Activated CD8-positive, alpha-beta T cell treated with anti-CD3 and anti-CD28 coated beads for 36 hours (primary cell): ENCODE data around the gene CHML. TPM values are rescaled to one million over a fixed set of nuclear protein-coding genes. Genes with fewer than 3 reads are reported as not detected.

Experiments
- ATAC-seq: fragments of 200-7000 bp; cut with Tn5 transposase; one replicate; pipeline ENCODE4 v1.10.0; 2021; ENCODE audit warnings: mild to moderate bottlenecking, moderate library complexity
- CTCF ChIA-PET: fragments of 350-600 bp; sonication (Branson Sonifier 250); formaldehyde crosslinking; loops from one replicate; lab custom pipeline; 2021; ENCODE audit warnings: antibody characterized with exemption; lab: Charles Lee
- POLR2A ChIA-PET: fragments of 350-600 bp; sonication (Branson Sonifier 250); formaldehyde crosslinking; loops from one replicate; lab custom pipeline; 2021; ENCODE audit warnings: antibody characterized with exemption; lab: Charles Lee
- DNase-seq: peaks from one replicate; pipeline ENCODE4 v3.0.0-alpha.2; 2020
- H3K27ac Mint-ChIP-seq: one replicate; pipeline ENCODE4 v1.8.0; 2021; ENCODE audit warnings: mild to moderate bottlenecking, mixed read lengths
- H3K27me3 Mint-ChIP-seq: one replicate; pipeline ENCODE4 v1.8.0; 2021; ENCODE audit warnings: mixed read lengths
- H3K36me3 Mint-ChIP-seq: one replicate; pipeline ENCODE4 v1.8.0; 2021; ENCODE audit warnings: low read depth, mixed read lengths
- H3K4me1 Mint-ChIP-seq: one replicate; pipeline ENCODE4 v1.8.0; 2021; ENCODE audit warnings: low read depth, mixed read lengths
- H3K4me3 Mint-ChIP-seq: one replicate; pipeline ENCODE4 v1.8.0; 2021; ENCODE audit warnings: mild to moderate bottlenecking, moderate library complexity, mixed read lengths
- H3K9me3 Mint-ChIP-seq: one replicate; pipeline ENCODE4 v1.8.0; 2021; ENCODE audit warnings: mixed read lengths
- intact Hi-C: fragments of 100-400 bp; cut with micrococcal nuclease; formaldehyde crosslinking; loops from one replicate; pipeline ENCODE4 v1.10.0; 2022
- total RNA-seq, 2 experiments: library from RNA; stranded (reverse); gene quantifications; one replicate each; pipeline ENCODE4 v1.2.3, GENCODE V29; 2021
- TF ChIP-seq, protein P1 (sequence below): fragments of 200-600 bp; IDR thresholded peaks from one replicate; pipeline ENCODE4 v1.8.0; 2022; ENCODE audit warnings: antibody characterized with exemption, mild to moderate bottlenecking

The CHML gene
- total RNA-seq, 2 experiments from 2014 or later: 20.3 to 24.7 TPM

DNA sequence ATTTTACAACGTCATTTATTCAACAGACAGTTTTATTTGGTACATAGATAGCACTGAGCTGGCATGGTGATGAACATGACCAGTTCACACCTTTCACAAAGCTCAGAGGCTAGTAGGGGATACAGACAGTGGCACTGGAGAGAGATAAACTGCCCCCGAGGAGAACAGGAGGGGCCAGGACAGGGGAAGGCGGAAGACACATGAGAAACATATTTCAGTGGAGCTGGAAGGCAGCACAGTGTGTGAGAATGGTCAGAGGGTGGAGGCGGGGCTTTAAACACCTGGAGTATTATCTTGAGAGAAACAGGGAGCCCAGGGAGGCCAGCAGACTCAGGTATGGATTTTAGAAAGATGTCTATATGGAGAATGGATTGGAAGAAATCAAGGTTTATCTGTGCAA lies 49.5 kb downstream of the CHML start:
- Mint-ChIP-seq H3K27me3 (no peaks in the 10 kb centered on the region), H3K36me3 (peaks cover 8% of the 10 kb centered on the region), H3K9me3 (no peaks in the 10 kb centered on the region), H3K4me3 (no peak overlapping the region), H3K27ac (no peak overlapping the region), H3K4me1 (peaks cover 18% of the 10 kb centered on the region)
- ATAC-seq (no peak), DNase-seq (no peak)
- POLR2A ChIA-PET: interaction anchor here (1.2 to 1.5 kb wide), 2 partner anchors 50 to 55 kb away, joined by 3 read pairs; partner anchors contain the start of genes CHML and OPN3
- CTCF ChIA-PET: interaction anchor here (0.7 kb wide), 1 partner anchor 9 kb away, joined by 3 read pairs; no protein-coding TSS in a partner anchor
- TF ChIP-seq, protein P1, sequence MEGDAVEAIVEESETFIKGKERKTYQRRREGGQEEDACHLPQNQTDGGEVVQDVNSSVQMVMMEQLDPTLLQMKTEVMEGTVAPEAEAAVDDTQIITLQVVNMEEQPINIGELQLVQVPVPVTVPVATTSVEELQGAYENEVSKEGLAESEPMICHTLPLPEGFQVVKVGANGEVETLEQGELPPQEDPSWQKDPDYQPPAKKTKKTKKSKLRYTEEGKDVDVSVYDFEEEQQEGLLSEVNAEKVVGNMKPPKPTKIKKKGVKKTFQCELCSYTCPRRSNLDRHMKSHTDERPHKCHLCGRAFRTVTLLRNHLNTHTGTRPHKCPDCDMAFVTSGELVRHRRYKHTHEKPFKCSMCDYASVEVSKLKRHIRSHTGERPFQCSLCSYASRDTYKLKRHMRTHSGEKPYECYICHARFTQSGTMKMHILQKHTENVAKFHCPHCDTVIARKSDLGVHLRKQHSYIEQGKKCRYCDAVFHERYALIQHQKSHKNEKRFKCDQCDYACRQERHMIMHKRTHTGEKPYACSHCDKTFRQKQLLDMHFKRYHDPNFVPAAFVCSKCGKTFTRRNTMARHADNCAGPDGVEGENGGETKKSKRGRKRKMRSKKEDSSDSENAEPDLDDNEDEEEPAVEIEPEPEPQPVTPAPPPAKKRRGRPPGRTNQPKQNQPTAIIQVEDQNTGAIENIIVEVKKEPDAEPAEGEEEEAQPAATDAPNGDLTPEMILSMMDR: no peak
- intact Hi-C loops: loop anchor here (5.0 kb wide), 1 partner anchor 58 kb away; the partner anchor contains the start of gene KMO

Other genes with a start within 250 kb of the CHML start
- gene FH, start 120.6 kb downstream of the CHML start, total RNA-seq: 10 to 100 TPM; 95.2 to 95.6 TPM
- under 1 TPM in 1 of 2 experiments, not detected in 1; 0.18 TPM for gene KMO, start 108.0 kb downstream of the CHML start, total RNA-seq
- 10 to 100 TPM in 1 of 2 experiments, 1 to 10 TPM in 1; 9.9 to 11.8 TPM for gene OPN3, start within 50 bp of the CHML start, total RNA-seq
- not detected for gene WDR64, start 11.9 kb upstream of the CHML start, total RNA-seq
- 10 to 100 TPM; 65.3 to 66.8 TPM for gene EXO1, start 207.8 kb upstream of the CHML start, total RNA-seq